ENCODE data around the gene HSF2. TPM values are rescaled to one million over a fixed set of nuclear protein-coding genes. Genes with fewer than 3 reads are reported as not detected.

HSF2 gene
- total RNA-seq, 4 donors from 2014 or later = 6.0 to 20.5 (median 9.9) TPM

- H3K36me3 ChIP-seq = peaks cover 0 to 26% (median 10%) of the 10 kb centered on the region in 4 donors
- in situ Hi-C loops (cut with MboI; ENCODE audit: low pct_ligation_motif_present in 1 of 4, low pct_unique_long_range_greater_than_20kb in 1 of 4, low sequenced_read_pairs in 3 of 4) = no loop called here
- no peaks in the 10 kb centered on the region for H3K4me1 ChIP-seq
These were observed 29.9 kb downstream of the HSF2 start for GRCh38 chr6:122429323-122429722.

GRCh38 chr6:122431780-122432179 is 32.3 kb downstream of the HSF2 start:
- Histone ChIP-seq H3K36me3 (peaks cover 0 to 24% (median 11%) of the 10 kb centered on the region in 4 donors), H3K9me3 (no peaks in the 10 kb centered on the region), H3K4me3 (no peak overlapping the region), H3K27me3 (no peaks in the 10 kb centered on the region), H3K4me1 (no peaks in the 10 kb centered on the region), H3K27ac (no peak overlapping the region)
- intact Hi-C loops (cut with DNase I; ENCODE audit: low total_unique reads) (no loop called here), in situ Hi-C loops (cut with MboI; ENCODE audit: low pct_ligation_motif_present in 1 of 4, low pct_unique_long_range_greater_than_20kb in 1 of 4, low sequenced_read_pairs in 3 of 4) (no loop called here)
- no peak for DNase-seq
- 86 to 96% methylated on average over 2 to 4 of the region's 4 CpGs for WGBS, 2 donors (ENCODE audit: low coverage in 1 of 2)
- TF ChIP-seq POLR2AphosphoS5 (IDR thresholded peaks at IDR 0.05) = no peak
- TF ChIP-seq POLR2A (IDR thresholded peaks at IDR 0.05) = no peak
- TF ChIP-seq EP300 (IDR thresholded peaks at IDR 0.05; ENCODE audit: low read depth) = no peak
- no peak for TF ChIP-seq CTCF (IDR thresholded peaks at IDR 0.05)

More at GRCh38 chr6:122429323-122429722, 29.9 kb downstream of the HSF2 start:
- H3K9me3 ChIP-seq = no peaks in the 10 kb centered on the region
- H3K27ac ChIP-seq = no peak overlapping the region
- no peak for TF ChIP-seq POLR2A (IDR thresholded peaks at IDR 0.05)
- no peak for TF ChIP-seq EP300 (IDR thresholded peaks at IDR 0.05; ENCODE audit: low read depth)
- no peak for TF ChIP-seq CTCF (IDR thresholded peaks at IDR 0.05)
- TF ChIP-seq POLR2AphosphoS5 (IDR thresholded peaks at IDR 0.05) = no peak
- H3K4me3 ChIP-seq = no peak overlapping the region
- DNase-seq = no peak
- intact Hi-C loops (cut with DNase I; ENCODE audit: low total_unique reads) = no loop called here
- H3K27me3 ChIP-seq = no peaks in the 10 kb centered on the region

- Histone ChIP-seq H3K4me1 (no peaks in the 10 kb centered on the region), H3K4me3 (no peak overlapping the region), H3K27ac (no peak overlapping the region), H3K27me3 (no peaks in the 10 kb centered on the region), H3K36me3 (peaks cover 0 to 24% (median 11%) of the 10 kb centered on the region in 4 donors), H3K9me3 (no peaks in the 10 kb centered on the region)
- in situ Hi-C loops (cut with MboI; ENCODE audit: low pct_ligation_motif_present in 1 of 4, low pct_unique_long_range_greater_than_20kb in 1 of 4, low sequenced_read_pairs in 3 of 4) (no loop called here), intact Hi-C loops (cut with DNase I; ENCODE audit: low total_unique reads) (no loop called here)
- TF ChIP-seq EP300 (IDR thresholded peaks at IDR 0.05; ENCODE audit: low read depth) (no peak), CTCF (IDR thresholded peaks at IDR 0.05) (no peak), POLR2AphosphoS5 (IDR thresholded peaks at IDR 0.05) (no peak), POLR2A (IDR thresholded peaks at IDR 0.05) (no peak)
- WGBS, 2 donors (ENCODE audit: low coverage in 1 of 2) = 68 to 70% methylated on average over 3 of the region's 3 CpGs
- no peak for DNase-seq
These were observed 33.4 kb downstream of the HSF2 start for GRCh38 chr6:122432816-122433215.

GRCh38 chr6:122438975-122439374 is 39.5 kb downstream of the HSF2 start:
- no peak overlapping the region for H3K4me3 ChIP-seq
- peaks cover 0 to 41% (median 7%) of the 10 kb centered on the region in 4 donors for H3K36me3 ChIP-seq
- H3K27me3 ChIP-seq = no peaks in the 10 kb centered on the region
- 86 to 100% methylated on average over 1 of the region's 1 CpG for WGBS, 2 donors (ENCODE audit: low coverage in 1 of 2)
- H3K27ac ChIP-seq = no peak overlapping the region
- in situ Hi-C loops (cut with MboI; ENCODE audit: low pct_ligation_motif_present in 1 of 4, low pct_unique_long_range_greater_than_20kb in 1 of 4, low sequenced_read_pairs in 3 of 4) = no loop called here
- no peak for DNase-seq
- TF ChIP-seq POLR2AphosphoS5 (IDR thresholded peaks at IDR 0.05) (no peak), EP300 (IDR thresholded peaks at IDR 0.05; ENCODE audit: low read depth) (no peak), POLR2A (IDR thresholded peaks at IDR 0.05) (no peak), CTCF (IDR thresholded peaks at IDR 0.05) (no peak)
- no peaks in the 10 kb centered on the region for H3K4me1 ChIP-seq
- peaks cover 0 to 9% of the 10 kb centered on the region in 2 donors for H3K9me3 ChIP-seq
- intact Hi-C loops (cut with DNase I; ENCODE audit: low total_unique reads) = no loop called here

Measured in transverse colon (tissue), 4 donors.